ENCODE data around the gene SERPINI1.

SERPINI1 gene

DNA sequence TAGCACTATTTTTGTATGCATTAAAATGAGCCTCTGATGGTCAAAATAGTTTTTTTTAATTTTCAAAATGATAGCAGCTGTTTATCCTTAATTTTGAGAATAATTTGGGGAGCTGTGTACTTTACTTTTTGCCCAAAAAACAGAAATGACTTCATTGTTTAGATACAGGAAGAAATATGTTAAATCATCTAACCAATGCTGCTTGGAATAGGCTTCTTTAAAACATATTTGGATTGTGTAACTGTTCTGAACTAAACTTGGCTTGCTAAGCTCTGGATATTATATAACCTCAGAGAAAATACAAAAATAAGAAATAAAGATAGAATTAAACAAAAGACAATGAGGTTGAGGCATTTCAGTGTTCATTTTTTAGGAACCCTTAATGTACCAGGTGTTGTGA, 119.3 kb downstream of the SERPINI1 start:
- DNase-seq, result no peak

DNA sequence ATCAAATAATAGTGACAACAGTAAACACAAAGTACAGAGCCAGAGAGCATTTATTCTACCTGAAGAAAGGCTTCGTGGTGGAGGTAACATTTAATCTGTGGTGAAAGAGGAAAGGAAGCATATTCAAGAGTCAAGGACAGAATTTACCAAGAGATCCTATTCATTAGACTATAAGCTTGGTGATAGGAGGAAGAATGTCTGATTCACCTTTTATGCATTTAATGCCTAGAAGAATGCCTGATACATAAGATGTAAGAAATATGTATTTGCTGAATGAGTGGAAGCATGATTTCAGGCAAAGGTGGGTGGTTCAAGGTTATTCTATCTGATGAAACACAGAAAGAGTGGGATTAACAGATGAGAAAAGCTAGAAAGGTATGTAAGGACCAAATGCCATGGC, 119.8 kb downstream of the SERPINI1 start:
- no peak for DNase-seq

DNA sequence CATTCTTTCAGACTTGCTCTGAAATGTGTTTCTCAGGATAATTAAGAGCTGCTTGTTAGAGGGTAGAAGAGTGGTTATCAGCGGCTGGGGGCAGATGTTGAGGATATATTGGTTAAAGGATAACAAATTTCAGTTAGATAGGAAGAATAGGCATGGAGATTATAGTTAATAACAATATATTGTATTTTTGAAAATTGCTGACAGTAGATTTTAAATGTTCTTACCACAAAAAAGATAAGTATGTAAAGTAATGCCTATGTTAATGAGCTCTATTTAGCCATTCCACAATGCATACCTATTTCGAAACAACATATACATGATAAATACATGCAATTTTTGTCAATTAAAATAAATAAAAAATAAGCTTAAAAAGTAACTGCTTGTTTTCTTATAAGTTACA, 123.3 kb downstream of the SERPINI1 start:
- DNase-seq, result no peak

DNA sequence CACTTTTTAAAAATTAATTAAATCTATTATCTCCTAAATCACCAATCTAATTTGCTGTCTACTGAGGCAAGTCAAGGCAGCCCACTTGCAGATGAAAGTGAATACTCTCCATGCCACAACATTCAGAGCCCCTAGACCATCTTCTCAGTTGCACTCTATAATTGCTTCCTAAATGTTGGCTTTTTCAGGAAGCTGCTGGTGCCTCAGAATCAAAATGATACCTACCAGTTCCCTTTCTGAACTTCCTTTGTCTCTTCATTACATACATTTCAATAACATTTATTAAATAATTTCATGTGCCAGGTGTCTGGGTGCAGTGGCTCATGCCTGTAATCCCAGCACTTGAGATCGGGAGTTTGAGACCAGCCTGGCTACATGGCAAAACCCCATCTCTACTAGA, 124.1 kb downstream of the SERPINI1 start:
- DNase-seq, result no peak

DNA sequence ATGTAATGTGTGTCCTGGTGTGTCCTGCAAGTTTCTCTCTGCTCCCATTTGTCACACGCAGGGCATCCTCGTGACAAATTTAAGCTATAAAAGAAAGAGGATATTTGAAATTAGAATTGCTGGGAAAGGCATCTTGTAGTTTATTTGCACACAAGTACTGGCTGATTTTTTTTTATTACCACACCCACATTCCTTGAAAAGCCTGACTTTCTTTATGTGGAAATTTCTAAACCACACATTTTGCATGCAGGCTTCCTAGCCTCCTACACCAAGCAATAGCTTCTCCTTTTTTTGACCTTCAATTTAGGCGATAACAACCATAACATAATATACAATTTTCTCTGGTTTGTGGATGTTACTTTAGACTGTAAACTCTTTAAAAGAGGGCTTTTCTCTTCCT, 126.1 kb downstream of the SERPINI1 start:
- no peak for DNase-seq

DNA sequence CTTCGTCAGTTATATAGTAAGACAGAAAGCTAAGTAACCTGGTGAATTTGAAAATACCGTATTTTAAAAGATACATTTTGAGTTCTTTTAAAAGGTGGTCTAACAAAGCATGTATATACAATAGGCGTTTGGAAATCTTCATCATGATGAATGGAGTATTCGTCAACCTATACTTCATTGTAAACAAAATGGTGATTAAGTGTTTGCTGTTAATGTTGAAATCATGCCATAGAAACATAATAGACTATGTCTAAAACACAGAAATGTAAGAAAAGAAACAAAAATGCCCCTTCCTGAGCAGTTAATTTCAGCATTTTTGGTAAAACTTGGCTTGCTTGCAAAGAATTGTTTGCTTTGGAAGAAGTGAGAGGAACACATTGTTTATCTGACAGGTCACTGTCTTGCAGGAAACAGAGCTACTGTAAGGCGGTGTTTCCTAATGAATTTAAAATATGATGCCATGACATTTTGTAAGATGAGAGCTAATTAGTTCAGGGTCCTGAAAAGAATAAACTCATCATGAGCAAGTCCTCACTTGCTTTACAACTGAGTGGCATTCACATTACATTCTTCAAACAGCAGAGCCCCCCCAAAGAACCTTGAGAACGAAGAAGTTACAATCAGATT, 126.7 kb downstream of the SERPINI1 start:
- no peak for DNase-seq

DNA sequence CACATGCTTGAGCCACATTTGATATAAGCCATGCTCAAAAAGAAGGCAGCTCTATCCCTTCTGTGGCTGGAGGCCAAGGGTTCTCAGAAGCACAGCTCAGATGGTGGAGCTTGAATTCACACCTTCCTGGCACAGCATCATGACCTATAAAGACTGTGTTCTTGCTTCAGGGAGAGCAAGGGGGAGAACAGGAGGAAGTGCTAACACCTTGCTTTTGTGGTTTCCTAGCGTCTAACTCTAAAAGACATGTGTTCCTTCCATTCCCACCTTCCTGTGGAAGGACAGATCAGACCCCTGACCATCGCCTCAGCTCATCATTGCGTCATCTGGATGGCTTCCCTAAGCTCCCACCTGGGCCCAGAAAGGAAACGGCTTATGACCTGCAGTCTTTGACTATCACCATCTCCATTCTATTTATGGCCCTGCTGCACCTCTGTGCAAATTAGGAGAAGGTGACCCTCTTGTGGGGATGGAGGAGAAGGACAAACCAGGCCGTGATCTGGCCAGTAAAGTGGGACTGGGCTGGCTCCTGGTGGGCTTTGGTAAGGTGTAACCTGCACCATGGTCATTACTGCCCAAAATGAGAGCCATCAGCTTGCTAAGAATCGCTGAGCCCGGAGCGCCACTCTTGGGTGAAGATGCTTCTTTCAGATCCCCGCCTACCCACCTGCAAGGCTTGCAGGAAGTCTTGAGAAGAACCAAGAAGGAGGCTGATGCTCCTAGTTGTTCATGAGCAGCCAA, 128.5 kb downstream of the SERPINI1 start:
- no peak for DNase-seq

DNA sequence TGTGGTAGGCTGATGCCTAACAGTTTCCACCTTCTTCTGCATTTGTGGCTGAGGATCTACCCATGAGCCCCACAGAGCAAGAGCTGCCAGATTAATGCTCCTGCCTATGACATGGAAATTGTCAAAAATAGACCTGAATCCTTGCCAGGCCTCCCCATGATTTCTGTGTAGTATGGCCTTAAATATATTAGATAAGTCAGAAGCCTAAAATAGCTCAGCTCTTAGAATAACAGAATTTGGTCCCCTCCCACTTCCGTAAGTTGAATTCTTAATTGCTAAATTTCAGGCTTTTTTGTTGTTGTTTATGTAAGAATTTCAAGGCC, 129.0 kb downstream of the SERPINI1 start:
- DNase-seq, result no peak

DNA sequence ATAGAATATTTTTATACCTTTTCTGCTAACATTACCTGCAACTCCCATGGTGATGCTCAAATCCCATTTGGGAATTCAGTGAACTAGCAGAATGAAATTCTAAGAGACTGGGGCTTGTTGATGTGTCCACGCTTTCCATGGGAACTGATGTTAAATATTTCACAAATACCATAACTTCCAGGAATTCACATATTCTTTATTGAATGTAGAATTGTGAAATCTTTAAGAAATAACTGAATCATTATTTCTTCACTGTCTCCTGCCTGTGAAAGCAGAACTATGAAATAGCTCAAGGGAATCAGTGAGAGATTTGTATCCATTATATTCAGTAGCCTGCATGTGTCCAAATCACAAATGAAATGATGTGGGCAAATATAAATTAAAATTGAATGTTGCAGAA, 130.8 kb downstream of the SERPINI1 start:
- no peak for DNase-seq

DNA sequence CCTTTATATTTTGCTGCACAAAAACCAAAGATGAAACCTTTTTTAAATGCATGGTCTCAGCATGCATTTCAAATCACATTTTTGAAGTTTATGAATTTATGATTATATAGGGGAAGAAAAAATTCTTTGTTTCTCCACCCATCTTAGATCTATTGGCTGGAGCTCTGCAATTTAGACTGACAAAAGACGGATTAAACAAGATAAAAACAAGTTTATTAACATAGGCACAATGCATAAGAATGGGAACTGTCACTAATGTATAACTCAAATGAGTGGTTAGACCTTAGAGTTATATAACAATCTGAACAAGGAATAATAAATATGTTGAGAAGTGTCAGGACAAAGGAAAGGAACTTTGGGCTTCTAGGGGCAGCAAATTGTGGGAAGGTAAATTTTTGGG, 132.5 kb downstream of the SERPINI1 start:
- DNase-seq, result no peak

DNA sequence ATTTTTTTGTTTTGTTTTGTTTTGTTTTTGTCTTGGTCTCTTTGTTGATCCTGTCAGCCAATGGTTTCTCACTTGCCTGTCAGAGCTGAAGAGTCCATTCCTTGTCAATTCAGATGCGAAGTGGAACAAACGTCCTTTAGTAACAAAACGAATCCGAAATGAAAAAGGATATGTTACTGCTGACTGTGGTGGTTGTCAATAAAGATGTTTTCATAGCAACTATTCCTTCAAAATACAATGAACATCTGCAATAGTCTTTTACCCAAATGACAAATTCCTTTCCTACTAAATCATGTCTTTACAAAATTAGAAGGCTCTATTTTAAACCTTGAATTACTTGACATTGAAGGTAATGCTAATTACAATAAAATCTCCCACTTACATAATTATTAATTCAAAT, 134.7 kb downstream of the SERPINI1 start:
- no peak for DNase-seq

DNA sequence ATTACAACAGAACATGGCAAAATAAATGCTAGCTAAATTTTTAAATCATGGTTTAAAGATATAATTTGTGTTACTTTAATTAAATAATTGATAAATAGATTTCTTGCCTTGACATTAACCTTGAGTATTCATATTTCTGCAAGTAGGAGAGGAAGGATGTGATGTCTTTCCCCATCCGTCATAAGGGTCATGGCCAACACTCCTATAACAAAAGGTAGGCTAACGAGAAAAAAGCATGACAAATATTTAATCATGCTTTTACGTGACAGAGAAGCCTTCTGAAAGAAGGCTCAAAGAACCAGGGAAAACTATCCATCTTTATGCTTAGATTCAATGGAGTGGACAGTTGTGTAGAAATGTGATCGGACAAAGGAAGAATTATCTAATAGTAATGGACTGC, 135.2 kb downstream of the SERPINI1 start:
- DNase-seq, result no peak

DNA sequence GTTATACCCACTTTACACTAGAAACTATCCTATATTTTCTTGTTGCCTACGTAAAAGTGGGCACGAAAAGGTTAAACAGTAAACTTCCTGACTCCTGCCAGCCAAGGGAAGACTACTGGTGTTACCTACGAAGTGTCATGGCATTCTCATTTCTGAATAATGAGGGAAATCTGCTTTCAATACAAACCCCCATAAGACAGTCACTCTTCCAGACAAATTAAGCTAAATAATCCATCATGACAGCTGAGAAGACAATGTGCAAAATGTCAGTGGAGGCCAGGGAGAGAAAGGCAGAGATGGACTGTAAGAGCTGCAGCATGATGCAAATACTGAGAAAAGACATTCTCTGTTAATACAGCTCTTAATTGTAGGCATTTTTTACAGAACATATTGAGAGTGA, 136.5 kb downstream of the SERPINI1 start:
- DNase-seq, result no peak

DNA sequence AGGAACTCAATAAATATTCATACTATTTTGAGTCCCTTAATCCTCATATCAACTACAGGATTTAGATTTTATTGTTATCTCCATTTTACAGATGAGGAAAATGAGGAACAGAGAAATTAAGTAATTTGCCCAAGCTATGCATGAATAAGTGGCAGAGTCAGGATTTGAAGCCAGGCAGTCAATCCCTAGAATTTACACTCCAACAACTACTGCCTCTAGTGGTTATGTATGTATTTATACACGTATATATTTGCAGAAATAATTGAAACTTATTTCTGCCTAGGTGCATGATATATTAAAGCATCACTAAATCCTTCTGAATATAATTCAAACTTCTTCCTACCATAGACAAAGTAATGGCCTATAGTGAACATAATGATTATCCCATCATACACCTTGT, 137.4 kb downstream of the SERPINI1 start:
- DNase-seq, result no peak

DNA sequence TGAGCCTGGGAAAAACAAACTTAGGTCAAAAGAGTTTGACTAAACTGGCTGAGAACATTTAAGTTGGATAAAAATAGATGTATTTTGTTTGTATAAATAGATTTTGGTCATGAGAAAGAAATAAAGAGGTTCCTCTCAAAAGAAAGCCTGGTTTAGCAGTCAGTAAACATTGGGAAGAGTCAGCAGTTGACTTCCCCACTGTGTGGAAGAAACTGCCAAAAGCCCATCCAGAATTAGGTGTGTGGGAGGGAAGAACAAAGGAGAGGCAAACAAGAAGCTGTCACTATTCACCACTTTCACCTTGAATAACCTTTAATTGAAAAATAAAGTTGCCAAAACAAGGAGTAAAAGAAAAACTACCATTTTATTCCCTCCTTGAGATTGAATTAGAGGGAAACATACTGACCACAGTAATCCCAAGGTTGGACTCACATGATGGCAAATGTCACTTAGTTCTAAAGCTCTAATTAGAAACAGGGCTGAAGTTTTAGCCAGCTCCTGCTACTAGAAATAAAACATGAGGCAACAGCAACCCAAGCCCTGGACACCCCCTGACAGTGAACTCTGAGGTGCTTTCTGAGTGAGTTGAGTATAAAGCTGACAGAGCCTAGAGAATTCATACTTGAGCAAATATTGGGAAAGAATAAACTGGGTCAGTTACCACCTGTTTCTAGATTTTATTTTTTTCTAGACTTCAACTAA, 139.3 kb downstream of the SERPINI1 start:
- DNase-seq, result no peak

Measured in DMS153 (cell line).